Ascending aorta (tissue), 2 donors: ENCODE data around the gene XDH. TPM values are rescaled to one million over a fixed set of nuclear protein-coding genes. Genes with fewer than 3 reads are reported as not detected.

ENCODE experiments used
- DNase-seq, 2 donors: peaks; one replicate each; pipeline ENCODE4 v3.0.0-alpha.2; 2019; ENCODE audit warnings: low spot score in 2 of 2
- H3K27ac ChIP-seq, 2 donors: fragments of 200-600 bp; sonication (generic); one replicate each; pipeline ENCODE4 v1.5.1; 2016 to 2017; ENCODE audit warnings: mild to moderate bottlenecking in 1 of 2
- H3K27me3 ChIP-seq: fragments of 200-600 bp; sonication (generic); one replicate; pipeline ENCODE4 v1.5.1; 2017
- H3K36me3 ChIP-seq, 2 donors: fragments of 200-600 bp; sonication (generic); one replicate each; pipeline ENCODE4 v1.5.1; 2016
- H3K4me1 ChIP-seq, 2 donors: fragments of 200-600 bp; sonication (generic); one replicate each; pipeline ENCODE4 v1.5.1; 2016 to 2017; ENCODE audit warnings: mild to moderate bottlenecking in 1 of 2
- H3K4me3 ChIP-seq, 2 donors: fragments of 200-600 bp; sonication (generic); one replicate each; pipeline ENCODE4 v1.5.1; 2016 to 2017; ENCODE audit warnings: mild to moderate bottlenecking in 1 of 2
- H3K9me3 ChIP-seq, 2 donors: fragments of 200-600 bp; sonication (generic); one replicate each; pipeline ENCODE4 v1.5.1; 2016
- intact Hi-C: fragments of 100-400 bp; cut with DNase I; formaldehyde crosslinking; loops from one replicate; pipeline ENCODE4 v1.15.1; 2023
- total RNA-seq: library from RNA; depleted of rRNA; stranded (reverse); fragments of >200 nt; gene quantifications from one replicate; pipeline ENCODE4 v1.1.0, GENCODE V29; 2016
- TF ChIP-seq, protein P1 (sequence below), 3 experiments: fragments of 200-600 bp in 2 of 3; fragments of 450-650 bp in 1 of 3; sonication (generic) in 2 of 3; IDR thresholded peaks; one replicate each; pipeline ENCODE4 v1.5.1; 2016 to 2019; ENCODE audit warnings: antibody characterized with exemption in 3 of 3, mild to moderate bottlenecking in 1 of 3, moderate library complexity in 1 of 3

XDH gene
- total RNA-seq, 1 donor from 2014 or later = not detected

DNA sequence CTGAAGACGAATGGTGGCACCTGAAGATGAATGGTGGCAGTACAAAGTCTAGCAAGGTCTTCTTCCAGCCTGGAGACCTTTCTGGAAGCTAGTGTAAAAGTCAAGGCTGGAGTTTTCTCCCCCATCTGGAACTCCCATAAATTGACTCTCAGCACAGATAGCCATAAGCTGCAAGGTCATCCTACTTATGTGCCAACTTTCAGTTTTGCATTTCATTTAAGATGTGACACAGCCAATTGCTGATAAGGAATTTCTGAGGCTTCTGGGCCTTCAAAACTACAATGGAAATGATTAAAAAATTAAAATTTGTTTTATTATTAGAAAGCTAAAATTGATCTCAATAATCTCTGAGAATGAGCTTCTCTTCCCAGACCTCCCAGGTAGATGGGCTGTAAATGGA lies 10.2 kb downstream of the XDH start:
- Histone ChIP-seq H3K36me3 (no peaks in the 10 kb centered on the region), H3K27me3 (no peaks in the 10 kb centered on the region), H3K9me3 (no peaks in the 10 kb centered on the region), H3K4me1 (no peaks in the 10 kb centered on the region), H3K4me3 (no peak overlapping the region), H3K27ac (no peak overlapping the region)
- intact Hi-C loops = no loop called here
- DNase-seq = no peak
- TF ChIP-seq, protein P1, sequence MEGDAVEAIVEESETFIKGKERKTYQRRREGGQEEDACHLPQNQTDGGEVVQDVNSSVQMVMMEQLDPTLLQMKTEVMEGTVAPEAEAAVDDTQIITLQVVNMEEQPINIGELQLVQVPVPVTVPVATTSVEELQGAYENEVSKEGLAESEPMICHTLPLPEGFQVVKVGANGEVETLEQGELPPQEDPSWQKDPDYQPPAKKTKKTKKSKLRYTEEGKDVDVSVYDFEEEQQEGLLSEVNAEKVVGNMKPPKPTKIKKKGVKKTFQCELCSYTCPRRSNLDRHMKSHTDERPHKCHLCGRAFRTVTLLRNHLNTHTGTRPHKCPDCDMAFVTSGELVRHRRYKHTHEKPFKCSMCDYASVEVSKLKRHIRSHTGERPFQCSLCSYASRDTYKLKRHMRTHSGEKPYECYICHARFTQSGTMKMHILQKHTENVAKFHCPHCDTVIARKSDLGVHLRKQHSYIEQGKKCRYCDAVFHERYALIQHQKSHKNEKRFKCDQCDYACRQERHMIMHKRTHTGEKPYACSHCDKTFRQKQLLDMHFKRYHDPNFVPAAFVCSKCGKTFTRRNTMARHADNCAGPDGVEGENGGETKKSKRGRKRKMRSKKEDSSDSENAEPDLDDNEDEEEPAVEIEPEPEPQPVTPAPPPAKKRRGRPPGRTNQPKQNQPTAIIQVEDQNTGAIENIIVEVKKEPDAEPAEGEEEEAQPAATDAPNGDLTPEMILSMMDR (IDR thresholded peaks at IDR 0.05) = no peak

- H3K36me3 ChIP-seq = no peaks in the 10 kb centered on the region
- intact Hi-C loops = no loop called here
- H3K27me3 ChIP-seq = no peaks in the 10 kb centered on the region
- H3K4me1 ChIP-seq = no peaks in the 10 kb centered on the region
- DNase-seq = no peak
- no peak overlapping the region for H3K27ac ChIP-seq
- TF ChIP-seq, protein P1 (IDR thresholded peaks at IDR 0.05) = no peak
- no peaks in the 10 kb centered on the region for H3K9me3 ChIP-seq
- no peak overlapping the region for H3K4me3 ChIP-seq
Measured at GRCh38 chr2:31402388-31402787, 12.2 kb downstream of the XDH start.

GRCh38 chr2:31401580-31401979 lies 13.0 kb downstream of the XDH start:
- no peak for DNase-seq
- Histone ChIP-seq H3K9me3 (no peaks in the 10 kb centered on the region), H3K27me3 (no peaks in the 10 kb centered on the region), H3K36me3 (no peaks in the 10 kb centered on the region), H3K4me3 (no peak overlapping the region), H3K4me1 (no peaks in the 10 kb centered on the region), H3K27ac (no peak overlapping the region)
- TF ChIP-seq, protein P1 (IDR thresholded peaks at IDR 0.05) = no peak
- intact Hi-C loops = no loop called here

GRCh38 chr2:31398881-31399280 lies 15.7 kb downstream of the XDH start:
- Histone ChIP-seq H3K4me1 (no peaks in the 10 kb centered on the region), H3K4me3 (no peak overlapping the region), H3K27ac (no peak overlapping the region), H3K9me3 (no peaks in the 10 kb centered on the region), H3K27me3 (no peaks in the 10 kb centered on the region), H3K36me3 (no peaks in the 10 kb centered on the region)
- DNase-seq = no peak
- intact Hi-C loops = no loop called here
- TF ChIP-seq, protein P1 (IDR thresholded peaks at IDR 0.05) = no peak

DNA sequence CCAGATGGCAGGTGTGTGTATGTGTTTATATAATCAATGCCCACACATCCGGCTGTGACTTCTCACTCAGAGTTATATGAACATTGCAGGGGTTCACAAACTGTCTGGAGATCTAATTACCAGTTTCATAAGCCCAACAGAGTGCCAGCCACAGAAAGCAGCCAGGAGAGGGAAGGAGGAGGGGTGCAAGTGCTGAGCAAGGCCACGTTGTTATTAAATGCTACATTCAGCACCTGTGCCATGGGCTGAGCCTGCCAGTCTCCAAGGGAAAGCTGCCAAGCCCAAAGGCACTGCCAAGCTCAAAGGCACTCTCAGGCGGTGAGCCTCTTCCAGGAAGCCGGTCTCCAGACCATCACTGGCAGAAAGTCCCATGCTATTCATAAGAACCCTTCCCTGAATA lies 17.4 kb downstream of the XDH start:
- TF ChIP-seq, protein P1 (IDR thresholded peaks at IDR 0.05) = no peak
- no peaks in the 10 kb centered on the region for H3K9me3 ChIP-seq
- H3K4me1 ChIP-seq = no peaks in the 10 kb centered on the region
- no peaks in the 10 kb centered on the region for H3K27me3 ChIP-seq
- no peak for DNase-seq
- intact Hi-C loops = no loop called here
- no peak overlapping the region for H3K4me3 ChIP-seq
- no peak overlapping the region for H3K27ac ChIP-seq
- no peaks in the 10 kb centered on the region for H3K36me3 ChIP-seq

DNA sequence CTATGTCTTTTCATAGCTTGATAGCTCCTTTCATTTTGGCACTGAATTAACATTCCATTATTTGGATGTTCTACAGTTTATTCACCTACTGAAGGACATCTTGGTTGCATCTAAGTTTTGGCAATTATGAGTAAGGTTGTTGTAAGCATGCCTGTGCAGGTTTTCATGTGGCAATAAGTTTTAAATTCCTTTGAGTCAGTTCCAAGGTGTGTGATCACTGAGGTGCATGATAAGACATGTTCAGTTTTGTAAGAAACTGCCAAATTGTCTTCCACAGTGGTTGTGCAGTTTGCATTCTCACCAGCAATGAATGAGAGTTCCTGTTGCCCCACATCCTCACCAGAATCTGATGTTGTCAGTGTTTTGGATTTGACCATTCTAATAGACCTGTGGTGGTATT lies 24.2 kb downstream of the XDH start:
- H3K27ac ChIP-seq = no peak overlapping the region

More for the DNA sequence above, 24.2 kb downstream of the XDH start:
- Histone ChIP-seq H3K36me3 (no peaks in the 10 kb centered on the region), H3K9me3 (no peaks in the 10 kb centered on the region), H3K4me3 (no peak overlapping the region), H3K4me1 (no peaks in the 10 kb centered on the region), H3K27me3 (no peaks in the 10 kb centered on the region)
- intact Hi-C loops = no loop called here
- no peak for DNase-seq
- TF ChIP-seq, protein P1 (IDR thresholded peaks at IDR 0.05) = no peak
